ENCODE results near the gene SQOR.

- TF ChIP-seq POLR2A (IDR thresholded peaks at IDR 0.05) (no peak), CTCF (IDR thresholded peaks at IDR 0.05) (peak in 1 of 6 experiments; percentile 18)
These were observed 80.7 kb downstream of the SQOR start for GRCh38 chr15:45715528-45715927.
